ENCODE results near the gene UST. TPM values are rescaled to one million over a fixed set of nuclear protein-coding genes. Genes with fewer than 3 reads are reported as not detected.
"Not testable (repeated sequence)": the region's sequence is repeated elsewhere in the genome, so short reads cannot be mapped to it uniquely, and the experiment has no call there.

UST gene
- total RNA-seq, 2 donors from 2014 or later: 24.2 to 30.8 TPM

DNA sequence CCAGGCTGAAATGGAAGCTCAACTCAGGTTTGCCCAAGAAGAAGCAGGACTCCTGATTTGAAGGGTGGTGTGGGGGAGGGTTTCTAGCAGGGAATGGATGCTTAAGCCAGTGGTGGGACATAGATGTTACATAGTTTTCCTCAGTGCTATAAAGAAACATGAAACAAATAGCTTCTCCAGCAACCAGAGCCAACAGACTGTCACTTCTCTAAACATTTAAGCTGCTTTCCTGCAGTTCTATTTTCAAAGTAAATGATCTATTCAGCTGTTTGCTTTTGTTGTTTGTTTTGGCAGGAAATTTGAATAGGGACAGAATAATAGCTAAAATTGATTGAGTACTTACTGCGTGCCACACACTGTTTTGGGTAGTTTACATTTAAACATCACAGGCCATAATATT, 169.0 kb downstream of the UST start:
- TF ChIP-seq, protein P1, sequence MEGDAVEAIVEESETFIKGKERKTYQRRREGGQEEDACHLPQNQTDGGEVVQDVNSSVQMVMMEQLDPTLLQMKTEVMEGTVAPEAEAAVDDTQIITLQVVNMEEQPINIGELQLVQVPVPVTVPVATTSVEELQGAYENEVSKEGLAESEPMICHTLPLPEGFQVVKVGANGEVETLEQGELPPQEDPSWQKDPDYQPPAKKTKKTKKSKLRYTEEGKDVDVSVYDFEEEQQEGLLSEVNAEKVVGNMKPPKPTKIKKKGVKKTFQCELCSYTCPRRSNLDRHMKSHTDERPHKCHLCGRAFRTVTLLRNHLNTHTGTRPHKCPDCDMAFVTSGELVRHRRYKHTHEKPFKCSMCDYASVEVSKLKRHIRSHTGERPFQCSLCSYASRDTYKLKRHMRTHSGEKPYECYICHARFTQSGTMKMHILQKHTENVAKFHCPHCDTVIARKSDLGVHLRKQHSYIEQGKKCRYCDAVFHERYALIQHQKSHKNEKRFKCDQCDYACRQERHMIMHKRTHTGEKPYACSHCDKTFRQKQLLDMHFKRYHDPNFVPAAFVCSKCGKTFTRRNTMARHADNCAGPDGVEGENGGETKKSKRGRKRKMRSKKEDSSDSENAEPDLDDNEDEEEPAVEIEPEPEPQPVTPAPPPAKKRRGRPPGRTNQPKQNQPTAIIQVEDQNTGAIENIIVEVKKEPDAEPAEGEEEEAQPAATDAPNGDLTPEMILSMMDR (IDR thresholded peaks at IDR 0.05): no peak
- Histone ChIP-seq H3K4me3 (no peak overlapping the region), H3K27me3 (replicated peaks; ENCODE audit: insufficient read depth) (no peaks in the 10 kb centered on the region), H3K27ac (no peak overlapping the region), H3K9me3 (no peaks in the 10 kb centered on the region), H3K4me1 (ENCODE audit: control insufficient read depth in 1 of 2, low read depth in 2 of 2) (peaks cover 0 to 7% of the 10 kb centered on the region in 2 donors), H3K36me3 (no peaks in the 10 kb centered on the region)
- ATAC-seq (ENCODE audit: insufficient number of reproducible peaks, low FRiP score, low read depth) (no peak), DNase-seq (ENCODE audit: low spot score) (no peak)

DNA sequence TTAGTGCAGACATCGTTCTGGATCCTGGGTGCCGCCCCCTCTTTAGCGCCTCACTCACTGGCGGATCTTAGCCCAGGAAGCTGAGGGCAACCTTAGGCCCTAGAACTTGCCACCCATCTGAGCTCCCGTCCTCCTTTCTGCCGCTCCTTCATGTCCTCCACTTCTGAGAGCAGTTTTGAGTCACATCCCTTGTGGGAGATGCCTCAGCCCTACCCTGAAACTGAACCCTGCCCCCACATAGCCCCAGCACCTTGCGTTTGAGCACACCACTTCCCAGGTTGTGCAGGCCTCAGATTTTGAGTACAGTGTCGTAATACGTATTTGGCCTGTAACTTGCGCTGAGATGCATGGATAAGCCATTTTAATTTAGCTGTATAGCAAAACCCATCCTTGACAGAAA, 169.7 kb downstream of the UST start:
- H3K27me3 ChIP-seq (replicated peaks; ENCODE audit: insufficient read depth); H3K9me3 ChIP-seq; DNase-seq (ENCODE audit: low spot score); H3K27ac ChIP-seq; H3K4me3 ChIP-seq; H3K36me3 ChIP-seq; ATAC-seq (ENCODE audit: insufficient number of reproducible peaks, low FRiP score, low read depth); H3K4me1 ChIP-seq (ENCODE audit: control insufficient read depth in 1 of 2, low read depth in 2 of 2): not testable (repeated sequence)

DNA sequence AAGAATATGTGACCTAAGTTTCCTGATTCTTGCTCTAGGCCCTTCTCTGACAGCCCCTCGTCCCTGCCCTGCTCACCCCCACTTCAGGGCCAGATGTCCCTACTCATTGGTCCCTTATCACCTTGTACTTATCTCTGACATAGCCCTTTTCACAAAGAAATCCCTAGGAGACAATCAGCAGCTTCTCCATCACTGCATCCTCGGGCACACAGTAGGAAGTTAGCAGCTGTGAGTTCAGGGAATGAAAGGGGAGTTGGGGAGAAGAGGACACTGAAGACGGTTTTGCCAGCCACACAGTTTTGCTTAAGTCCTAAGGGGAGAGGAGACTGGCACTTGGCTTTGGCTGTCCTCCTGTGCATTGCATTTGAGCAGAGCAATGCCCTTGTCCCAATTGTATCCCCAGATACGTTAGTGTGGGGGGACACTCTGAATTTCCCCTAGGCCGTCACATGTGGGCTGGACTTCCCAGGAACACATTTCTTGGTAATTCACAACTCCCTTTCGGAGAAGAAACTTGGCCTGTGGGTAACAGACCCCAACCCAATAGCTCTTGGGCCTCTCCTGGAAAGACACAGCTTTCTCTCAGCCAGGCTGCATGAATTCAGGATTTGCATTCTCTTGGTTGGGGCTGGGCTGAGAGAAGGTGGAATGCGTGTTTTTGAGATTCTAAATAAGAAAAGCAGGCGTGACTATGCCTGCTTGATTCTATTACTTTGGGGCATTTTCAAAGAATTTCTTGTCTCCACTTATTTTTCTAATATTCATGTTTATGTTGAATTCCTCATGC, 177.6 kb downstream of the UST start:
- Histone ChIP-seq H3K4me1 (ENCODE audit: control insufficient read depth in 1 of 2, low read depth in 2 of 2) (no peaks in the 10 kb centered on the region), H3K27ac (no peak overlapping the region), H3K4me3 (no peak overlapping the region), H3K27me3 (replicated peaks; ENCODE audit: insufficient read depth) (no peaks in the 10 kb centered on the region), H3K36me3 (no peaks in the 10 kb centered on the region), H3K9me3 (no peaks in the 10 kb centered on the region)
- ATAC-seq (ENCODE audit: insufficient number of reproducible peaks, low FRiP score, low read depth) (no peak), DNase-seq (ENCODE audit: low spot score) (no peak)
- TF ChIP-seq, protein P1 (IDR thresholded peaks at IDR 0.05): no peak

DNA sequence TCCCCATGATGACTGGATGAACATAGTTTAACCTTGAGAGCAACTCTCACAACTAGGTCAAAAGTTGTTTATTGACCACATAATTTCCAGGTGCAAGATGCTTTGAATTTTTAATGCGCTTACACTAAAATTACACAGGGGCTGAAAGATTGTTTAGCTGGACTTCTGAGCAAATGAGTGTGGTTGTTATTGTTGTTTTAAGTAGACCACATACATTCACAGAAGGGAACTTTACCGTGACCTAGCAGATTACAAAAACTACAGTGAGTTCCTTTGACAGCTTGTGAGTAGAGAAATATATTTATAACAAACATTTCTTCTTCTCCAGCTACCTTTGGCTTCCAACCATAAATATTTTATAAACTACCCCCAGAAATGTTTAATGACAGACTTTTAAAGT, 178.9 kb downstream of the UST start:
- Histone ChIP-seq H3K27ac (no peak overlapping the region), H3K36me3 (no peaks in the 10 kb centered on the region), H3K9me3 (no peaks in the 10 kb centered on the region), H3K27me3 (replicated peaks; ENCODE audit: insufficient read depth) (no peaks in the 10 kb centered on the region), H3K4me1 (ENCODE audit: control insufficient read depth in 1 of 2, low read depth in 2 of 2) (no peaks in the 10 kb centered on the region), H3K4me3 (no peak overlapping the region)
- DNase-seq (ENCODE audit: low spot score): no peak
- TF ChIP-seq, protein P1 (IDR thresholded peaks at IDR 0.05): no peak
- ATAC-seq (ENCODE audit: insufficient number of reproducible peaks, low FRiP score, low read depth): no peak

DNA sequence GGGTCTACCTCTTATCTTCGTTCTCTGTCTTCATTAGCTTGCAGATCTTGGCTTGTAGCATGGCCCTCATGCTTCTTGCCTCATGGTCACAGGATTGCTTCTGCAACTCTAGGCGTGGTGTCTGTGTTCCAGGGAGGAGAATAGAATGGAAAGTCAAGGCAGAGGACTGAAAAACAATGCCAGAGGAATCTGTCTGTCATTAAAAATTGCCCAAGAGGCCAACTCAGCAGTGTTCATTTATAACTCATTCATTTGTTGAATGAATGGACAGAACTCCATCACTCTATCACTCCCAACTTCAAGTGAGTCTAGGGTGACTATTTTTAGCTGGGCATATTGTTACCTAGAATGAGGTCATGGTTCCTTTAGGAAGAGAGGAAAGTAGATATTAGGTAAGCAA, 179.6 kb downstream of the UST start:
- no peaks in the 10 kb centered on the region for H3K9me3 ChIP-seq
- TF ChIP-seq, protein P1 (IDR thresholded peaks at IDR 0.05): no peak
- H3K4me3 ChIP-seq: no peak overlapping the region
- no peak for ATAC-seq (ENCODE audit: insufficient number of reproducible peaks, low FRiP score, low read depth)
- no peaks in the 10 kb centered on the region for H3K27me3 ChIP-seq (replicated peaks; ENCODE audit: insufficient read depth)
- DNase-seq (ENCODE audit: low spot score): no peak
- no peaks in the 10 kb centered on the region for H3K4me1 ChIP-seq (ENCODE audit: control insufficient read depth in 1 of 2, low read depth in 2 of 2)
- H3K27ac ChIP-seq: no peak overlapping the region
- H3K36me3 ChIP-seq: no peaks in the 10 kb centered on the region

DNA sequence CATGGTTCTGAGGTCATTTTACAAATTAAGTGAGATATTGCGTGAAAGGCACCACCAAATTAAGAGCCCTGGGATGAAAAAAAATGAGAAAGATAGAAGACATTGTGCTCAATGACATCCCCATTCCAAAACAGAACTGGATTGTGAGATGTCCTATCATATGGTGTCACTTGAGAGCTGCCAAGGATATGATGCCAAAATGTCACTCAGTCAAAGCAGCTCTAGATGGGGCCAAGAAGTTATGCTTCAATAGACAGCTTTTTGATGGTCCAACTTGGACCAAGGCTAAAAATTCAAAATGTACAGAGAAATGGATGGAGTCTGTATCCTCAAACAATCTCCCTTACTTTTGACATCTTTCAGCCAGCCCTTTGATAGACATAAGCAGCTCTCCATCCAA, 180.8 kb downstream of the UST start:
- H3K27ac ChIP-seq: no peak overlapping the region
- no peaks in the 10 kb centered on the region for H3K9me3 ChIP-seq
- DNase-seq (ENCODE audit: low spot score) (no peak), ATAC-seq (ENCODE audit: insufficient number of reproducible peaks, low FRiP score, low read depth) (no peak)
- H3K4me3 ChIP-seq: no peak overlapping the region
- no peaks in the 10 kb centered on the region for H3K27me3 ChIP-seq (replicated peaks; ENCODE audit: insufficient read depth)
- H3K4me1 ChIP-seq (ENCODE audit: control insufficient read depth in 1 of 2, low read depth in 2 of 2): no peaks in the 10 kb centered on the region
- TF ChIP-seq, protein P1 (IDR thresholded peaks at IDR 0.05): no peak
- no peaks in the 10 kb centered on the region for H3K36me3 ChIP-seq

Measured in thoracic aorta (tissue), 2 donors.